ENCODE measurements around the gene KANSL1.
"Not testable (repeated sequence)": the region's sequence is repeated elsewhere in the genome, so short reads cannot be mapped to it uniquely, and the experiment has no call there.

KANSL1 gene

DNA sequence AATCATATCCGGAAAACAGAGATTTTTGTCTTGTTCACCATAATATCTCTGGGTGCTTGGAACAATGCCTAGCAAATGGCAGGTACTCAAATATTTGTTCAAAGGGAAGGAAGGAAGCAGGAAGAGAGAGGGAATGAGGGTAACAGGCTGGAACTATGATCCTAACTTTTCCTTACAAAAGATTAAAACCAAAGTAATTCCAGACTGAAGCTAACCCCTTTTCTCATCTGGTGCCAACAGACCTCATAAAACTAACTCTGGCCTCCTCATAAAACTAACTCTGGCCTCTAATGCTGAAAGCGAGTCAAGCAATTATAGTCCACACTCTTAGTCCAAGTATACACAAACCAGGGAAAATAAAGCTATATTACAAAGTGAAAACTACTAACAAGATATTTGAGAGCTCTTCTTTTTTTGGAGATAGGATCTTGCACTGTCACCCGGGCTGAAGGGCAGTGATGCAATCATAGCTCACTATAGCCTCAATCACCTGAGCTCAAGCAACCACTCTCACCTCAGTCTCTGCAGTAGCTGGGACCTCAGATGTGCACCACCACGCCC is 84.6 kb downstream of the KANSL1 start:
- DNase-seq = no peak

DNA sequence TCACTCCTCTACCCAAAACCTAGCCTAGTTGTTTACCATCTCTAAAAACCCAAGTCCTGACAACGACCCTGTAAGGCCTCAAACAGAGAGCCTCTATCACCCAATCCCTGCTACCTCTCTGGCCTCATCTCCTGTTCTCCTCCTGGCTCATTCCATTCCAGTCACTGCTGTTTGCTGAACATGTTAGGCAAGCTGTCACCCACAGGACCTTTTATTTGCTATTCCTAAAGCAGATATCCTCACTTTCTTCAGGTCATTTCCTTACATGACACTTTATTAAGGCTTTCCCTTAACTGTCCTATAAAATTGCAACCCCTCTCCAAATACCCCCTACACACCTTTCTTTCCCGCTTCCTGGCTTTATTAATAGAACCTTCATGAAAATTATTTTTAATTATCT is 85.1 kb downstream of the KANSL1 start:
- no peak for DNase-seq

DNA sequence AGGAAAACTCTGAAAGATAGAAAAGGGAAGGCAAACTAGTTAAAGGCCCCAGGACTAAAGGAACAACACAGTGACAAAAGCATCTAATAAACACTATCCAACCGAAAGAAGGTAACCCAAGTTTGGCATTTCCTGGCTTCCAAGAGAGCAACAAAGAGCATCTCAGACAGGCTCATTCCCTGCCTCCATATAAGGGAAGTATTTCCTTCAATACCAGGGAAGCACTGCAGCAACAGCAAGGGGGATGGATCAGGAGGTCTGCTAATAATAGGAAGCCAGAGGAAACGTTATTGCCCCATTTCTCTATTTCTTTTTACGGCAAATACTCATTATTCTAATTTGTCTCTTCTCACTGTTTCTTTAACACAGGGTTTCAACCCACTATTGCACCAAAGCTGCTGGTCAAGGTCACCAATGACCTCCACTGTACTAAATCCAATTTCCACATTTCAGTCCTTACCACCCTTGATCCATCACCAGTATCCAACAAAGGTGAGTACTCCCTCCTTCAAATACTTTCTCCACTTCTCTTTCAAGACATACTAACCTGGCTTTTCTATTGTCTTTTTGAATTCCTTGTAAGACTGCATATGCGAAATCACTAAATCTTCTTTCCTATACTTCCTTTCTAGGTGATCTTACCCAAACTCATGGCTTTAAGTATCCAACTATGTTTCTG is 86.1 kb downstream of the KANSL1 start:
- DNase-seq = no peak

DNA sequence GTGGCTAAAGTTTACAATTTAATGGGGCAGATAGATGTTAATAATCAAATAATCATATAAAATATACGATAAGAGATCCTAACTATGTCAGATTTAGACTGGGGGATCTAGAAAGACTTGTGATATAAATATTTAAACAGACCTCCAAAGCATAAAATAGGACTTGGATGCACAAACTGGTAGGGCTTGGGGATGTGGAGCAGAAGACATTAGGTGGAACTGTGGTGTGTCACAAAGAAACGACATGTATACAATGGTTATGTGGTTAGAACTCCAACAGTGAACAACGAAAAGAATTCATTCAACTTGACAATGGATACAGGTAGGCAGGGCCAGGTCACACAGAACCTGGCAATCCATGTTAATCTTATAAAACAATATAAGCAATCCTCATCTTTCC is 90.4 kb downstream of the KANSL1 start:
- DNase-seq = not testable (repeated sequence)

DNA sequence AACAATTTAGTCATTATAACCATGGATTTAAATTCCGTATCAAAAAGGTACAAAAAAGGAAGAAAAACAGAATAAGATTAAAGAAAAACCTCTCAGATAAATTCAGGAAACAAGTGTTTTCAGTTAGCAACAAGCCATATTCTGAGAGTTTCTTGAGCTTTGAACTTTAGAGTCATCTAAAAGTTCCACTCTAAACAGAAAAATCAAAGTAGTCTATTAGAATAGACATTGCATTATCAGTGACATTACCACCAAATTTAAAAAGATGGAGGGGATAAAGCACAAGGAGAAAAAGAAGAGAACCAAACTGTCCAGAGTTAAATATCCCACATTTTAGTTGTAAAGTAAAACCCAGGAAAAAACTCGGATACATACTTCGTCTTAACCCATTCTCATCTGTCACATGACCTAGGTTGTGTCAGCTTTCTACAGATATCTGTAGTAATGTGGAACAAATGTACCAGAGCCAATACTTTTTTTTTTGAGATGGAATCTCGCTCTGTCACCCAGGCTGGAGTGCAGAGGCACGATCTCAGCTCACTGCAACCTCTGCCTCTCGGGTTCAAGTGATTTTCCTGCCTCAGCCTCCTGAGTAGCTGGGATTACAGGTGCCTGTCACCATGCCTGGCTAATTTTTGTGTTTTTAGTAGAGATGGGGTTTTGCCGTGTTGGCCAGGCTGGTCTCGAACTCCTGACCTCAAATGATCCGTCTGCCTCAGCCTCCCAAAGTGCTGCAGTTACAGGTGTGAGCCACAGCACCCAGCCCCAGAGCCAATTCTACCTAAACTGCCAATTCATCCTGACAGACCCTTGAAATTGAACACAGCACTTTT is 91.2 kb downstream of the KANSL1 start:
- DNase-seq = not testable (repeated sequence)

DNA sequence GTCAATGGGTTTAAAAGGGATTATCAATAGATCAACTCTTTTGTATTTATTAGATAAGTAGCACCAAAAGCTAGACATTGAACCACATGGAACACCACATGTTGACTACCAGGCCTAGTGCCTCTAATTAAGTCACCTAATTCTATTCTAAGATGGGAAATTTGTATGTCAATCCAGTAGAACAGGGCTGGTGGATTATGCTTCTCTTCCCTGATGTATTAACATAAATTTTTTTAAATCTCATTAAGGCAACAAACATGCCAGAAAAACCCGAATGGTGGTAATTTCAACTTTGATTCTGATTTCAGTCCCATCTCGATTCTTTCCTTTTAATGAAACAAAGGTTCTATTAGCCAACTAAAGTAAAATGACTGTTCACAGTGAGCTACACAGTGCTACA is 92.6 kb downstream of the KANSL1 start:
- DNase-seq = peak; percentile 61

DNA sequence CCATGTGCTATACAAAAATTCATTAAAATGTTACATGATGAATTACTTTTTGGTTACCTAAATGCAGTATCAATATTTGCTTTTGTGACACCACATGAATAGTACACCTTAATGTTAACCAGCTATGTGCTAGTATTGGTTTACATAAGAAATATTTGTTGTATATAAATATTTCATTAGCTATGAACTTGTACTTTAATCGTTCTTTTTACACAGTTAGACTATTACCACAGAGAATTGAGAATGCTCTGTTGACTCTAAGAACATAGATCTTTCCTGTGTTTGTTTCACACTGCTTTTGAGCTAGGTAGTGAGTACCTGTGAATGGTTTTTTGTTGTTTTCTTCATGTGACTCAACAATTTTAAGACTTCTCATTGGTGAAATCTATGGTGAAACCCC is 93.4 kb downstream of the KANSL1 start:
- DNase-seq = no peak

DNA sequence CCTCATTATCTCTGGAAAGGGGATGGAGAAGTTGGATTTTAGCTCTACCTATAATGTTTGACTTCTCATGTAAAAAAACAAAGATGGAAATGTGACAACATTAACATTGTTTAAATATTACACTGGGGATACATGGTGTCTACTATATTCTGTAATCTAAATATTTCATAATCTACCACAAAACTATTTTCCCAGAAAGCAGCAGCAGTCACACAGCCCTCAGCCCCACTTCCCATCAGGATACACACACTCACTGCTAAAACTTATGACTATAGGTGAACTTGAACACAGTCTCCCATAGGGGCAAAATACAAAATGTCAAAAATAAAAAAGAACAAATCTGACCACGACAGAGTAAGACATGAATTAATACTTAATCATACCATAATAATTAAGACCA is 95.7 kb downstream of the KANSL1 start:
- DNase-seq = no peak

DNA sequence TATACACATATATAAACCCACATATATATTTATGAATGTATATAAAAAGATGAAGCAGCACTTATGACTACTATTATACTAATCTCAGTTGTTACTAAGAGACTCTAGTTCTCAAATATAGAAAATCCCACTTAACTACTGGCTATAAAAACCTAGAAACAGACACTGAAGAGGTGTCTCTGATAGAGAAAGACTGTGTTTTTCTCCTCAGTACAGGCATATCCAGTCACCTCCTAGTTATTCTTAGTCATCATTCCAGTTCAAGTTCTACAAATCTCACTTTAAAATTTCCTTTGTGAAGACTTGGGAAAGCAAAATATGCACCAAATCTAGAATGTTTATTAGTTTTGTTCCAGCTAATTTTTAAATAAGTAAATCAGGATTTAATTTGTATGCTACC is 100.2 kb downstream of the KANSL1 start:
- DNase-seq = no peak

DNA sequence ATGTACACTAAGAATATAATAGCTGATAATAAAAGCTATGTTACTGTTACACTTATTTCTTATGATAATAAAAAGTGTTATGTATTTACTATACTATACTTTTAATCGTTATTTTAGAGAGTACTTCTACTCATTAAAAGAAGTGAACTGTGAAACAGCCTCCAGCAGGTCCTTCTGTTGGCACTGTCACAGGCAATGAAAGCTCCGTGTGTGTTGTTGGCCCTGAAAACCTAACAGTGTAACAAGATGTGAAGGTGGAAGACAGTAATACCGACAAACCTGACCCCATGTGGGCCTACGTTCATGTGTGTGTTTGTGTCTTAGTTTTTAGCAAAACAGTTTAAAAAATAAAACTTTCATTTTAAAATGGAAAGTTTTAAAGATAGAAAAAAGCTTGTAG is 102.4 kb downstream of the KANSL1 start:
- DNase-seq = no peak

DNA sequence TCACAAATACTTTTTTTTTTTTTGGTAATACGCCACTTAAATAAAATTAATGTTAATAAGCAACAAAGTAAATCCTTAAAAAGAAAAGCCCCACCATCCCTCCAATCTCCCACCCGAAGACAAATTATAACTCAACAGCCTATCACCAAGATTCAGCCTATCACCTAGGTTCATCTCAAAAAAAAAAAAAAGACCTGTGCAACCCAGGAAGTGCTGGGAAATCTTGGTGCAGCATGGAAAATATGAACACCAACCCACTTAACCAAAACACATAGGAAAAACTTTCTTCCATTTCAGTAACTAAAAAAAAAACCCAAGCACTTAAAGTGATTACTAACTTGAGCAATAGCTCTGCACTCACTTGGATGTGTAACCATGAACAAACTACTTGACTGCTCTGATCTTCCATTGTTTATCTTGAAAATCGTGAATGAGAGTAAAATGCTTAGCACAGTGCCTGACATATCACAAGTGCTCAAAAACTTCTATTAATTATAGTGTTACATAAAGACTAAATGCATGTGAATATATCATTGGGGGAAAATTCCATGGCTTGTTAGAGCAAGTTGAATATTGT is 103.8 kb downstream of the KANSL1 start:
- no peak for DNase-seq

DNA sequence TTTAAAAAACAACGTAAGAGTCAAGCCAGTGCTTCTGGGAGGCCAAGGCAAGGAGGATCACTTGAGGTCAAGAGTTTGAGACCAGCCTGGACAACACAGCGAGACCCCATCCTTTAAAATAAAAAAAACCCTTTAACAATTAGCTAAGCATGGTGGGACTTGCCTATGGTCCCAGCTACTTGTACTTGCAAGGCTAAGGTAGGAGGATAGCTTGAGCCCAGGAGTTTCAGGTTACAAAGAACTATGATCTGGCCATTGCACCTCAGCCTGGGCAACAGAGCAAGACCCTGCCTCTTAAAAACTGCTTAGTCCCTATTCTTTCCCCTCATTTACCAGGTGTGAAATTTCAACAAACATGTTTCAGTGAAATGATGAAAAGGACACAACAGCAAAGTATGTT is 104.6 kb downstream of the KANSL1 start:
- no peak for DNase-seq

DNA sequence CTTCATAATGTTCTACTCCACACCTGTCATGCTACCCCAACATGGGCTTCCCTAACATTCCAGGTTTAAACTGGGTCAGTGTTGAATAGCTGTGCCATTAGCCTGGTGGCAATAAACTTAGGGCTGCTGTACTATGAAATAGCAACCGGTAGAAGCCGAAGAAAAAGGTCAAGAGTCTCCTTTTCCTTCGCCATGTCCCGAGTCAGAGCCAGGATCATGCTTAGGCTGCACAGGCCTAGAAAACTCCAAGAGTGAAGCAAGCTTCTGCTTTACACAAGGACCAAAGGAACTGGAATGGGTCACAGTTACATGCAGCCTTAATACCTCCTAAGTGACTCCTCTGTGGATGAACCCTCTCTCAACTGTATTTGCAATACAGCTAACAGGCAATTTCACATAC is 105.4 kb downstream of the KANSL1 start:
- DNase-seq = not testable (repeated sequence)

DNA sequence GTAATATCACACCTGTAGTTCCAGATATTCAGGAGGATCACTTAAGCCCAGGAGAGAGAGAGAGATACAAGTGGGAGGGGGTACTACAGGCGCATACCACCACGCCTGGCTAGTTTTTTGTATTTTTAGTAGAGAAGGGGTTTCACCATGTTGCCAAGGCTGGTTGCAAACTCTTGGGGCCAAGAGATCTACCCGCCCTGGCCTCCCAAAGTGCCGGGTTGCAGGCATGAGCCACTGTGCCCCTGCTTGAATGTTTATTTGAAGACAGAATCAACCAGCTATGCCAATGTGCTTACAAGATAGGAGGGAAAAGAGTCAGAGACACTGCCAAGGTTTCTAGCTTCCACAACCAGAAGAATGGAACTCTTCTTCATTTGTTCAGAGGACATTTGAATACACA is 106.4 kb downstream of the KANSL1 start:
- DNase-seq = no peak

DNA sequence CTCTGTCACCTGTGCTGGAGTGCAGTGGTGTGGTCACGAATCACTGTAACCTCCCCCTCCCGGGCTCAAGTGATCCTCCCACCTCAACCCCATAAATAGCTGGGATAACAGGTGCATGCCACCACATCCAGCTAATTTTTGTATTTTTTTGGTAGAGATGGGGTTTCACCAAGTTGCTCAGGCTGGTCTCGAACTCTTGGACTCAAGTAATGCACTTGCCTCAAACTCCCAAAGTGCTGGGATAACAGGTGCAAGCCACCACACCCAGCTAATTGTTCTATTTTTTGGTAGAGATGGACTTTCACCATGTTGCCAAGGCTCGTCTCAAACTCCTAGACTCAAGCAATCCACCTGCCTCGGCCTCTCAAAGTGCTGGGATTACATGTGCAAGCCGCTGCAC is 107.7 kb downstream of the KANSL1 start:
- no peak for DNase-seq

DNA sequence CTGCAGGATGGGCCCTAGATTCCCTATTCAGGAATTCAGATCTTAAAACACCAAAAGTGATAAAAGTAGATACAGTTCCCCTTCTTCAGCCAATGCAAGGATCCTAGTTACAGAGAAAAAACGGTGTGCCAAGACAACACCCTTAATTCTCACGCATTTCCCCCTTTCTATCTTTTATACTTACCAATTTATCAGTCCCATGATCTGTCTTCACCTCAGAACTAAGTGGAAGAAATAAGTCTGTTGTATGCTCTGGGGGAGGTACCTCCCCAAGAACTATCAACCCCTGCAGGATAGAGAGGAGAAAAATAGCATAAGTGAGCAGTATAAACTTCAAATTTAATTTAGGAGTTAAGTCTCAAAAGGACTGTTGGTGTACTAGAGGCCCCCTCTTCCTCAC is 111.0 kb downstream of the KANSL1 start:
- no peak for DNase-seq

DNA sequence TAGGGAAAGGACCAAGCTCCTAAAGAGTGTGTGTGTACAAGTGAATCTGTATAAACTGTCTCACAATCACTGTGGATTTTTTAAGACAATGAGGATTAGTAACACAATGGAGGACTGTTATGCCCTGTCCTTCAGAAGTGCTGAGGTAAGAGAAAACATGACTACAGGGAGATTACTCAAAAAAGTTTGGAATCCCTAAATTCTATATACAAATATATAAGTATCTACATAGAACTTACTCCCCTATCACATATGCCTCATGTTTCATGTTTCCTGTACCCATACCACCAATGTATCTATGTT is 112.3 kb downstream of the KANSL1 start:
- DNase-seq = no peak

DNA sequence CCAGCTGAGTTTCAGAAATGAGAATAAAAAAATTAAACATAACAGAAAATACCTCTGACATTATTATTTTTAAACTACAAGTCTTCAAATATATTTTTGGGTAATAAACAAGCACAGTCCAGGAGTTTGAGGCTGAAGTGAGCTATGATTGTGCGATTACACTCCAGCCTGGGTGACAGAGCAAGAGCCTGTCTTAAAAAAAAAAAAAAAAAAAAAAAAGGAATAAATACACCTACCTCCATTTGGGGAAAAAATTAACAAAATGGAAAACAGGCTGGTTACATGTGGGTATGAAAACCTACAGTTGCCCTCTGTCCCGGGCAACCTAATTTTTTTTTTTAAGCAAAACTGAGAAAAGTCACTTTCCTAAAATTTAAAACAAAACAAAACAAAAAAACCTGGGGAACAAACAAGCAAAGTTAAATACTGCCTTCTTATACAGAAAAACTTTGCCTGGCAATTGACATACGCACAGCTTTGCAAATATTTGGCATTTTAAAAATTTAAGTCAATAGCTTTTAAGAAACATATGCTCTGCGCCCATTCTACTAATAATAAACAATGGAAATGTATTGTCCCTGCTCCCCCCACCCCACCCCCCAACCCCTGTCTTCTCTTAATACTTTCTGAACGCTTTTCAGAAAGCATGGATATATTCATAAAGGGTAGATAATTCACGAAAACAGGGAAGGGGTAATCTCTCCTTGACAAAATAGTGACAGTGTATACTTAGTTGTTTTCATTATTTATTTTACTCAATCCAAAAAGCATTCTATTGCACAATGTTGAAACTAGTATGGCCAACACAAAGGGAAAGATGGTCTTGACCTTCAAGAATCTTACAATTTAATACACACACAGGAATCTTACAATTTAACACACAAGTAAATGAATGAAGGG is 112.9 kb downstream of the KANSL1 start:
- no peak for DNase-seq

DNA sequence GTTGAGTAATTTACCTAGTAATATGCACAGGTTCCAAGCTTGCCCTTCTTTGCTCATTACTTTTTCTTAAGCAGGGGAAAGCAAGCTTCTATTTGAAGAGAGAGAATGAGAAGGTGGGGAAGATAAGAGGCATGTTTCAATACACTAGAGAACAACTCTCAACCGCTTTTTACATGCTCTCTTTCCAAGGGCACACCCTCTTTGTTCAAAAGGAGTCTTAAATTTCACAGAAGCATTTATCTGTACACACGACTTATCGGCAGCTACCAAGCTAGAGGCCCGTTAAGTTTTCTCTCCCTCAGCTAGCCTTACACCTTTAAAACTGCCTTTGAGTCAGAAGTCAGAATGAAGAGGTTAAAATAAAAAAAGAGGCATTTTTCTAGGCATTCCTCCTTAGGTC is 114.6 kb downstream of the KANSL1 start:
- DNase-seq = no peak

DNA sequence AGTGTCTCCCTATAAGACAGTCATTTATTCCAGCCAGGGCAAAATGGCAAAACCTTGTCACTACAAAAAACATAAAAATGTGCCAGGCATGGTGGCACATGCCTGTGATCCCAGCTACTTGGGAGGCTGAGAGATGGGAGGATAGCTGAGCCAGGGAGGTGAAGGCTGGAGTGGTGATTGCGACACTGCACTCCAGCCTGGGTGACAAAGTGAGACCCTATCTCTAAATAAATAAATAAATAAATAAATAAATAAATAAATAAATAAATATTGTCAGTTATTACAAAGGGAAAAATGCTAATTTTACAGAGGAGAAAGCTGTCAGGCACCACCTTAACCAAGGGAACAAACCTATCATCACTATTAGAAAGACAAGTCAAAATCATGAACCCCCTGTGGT is 118.7 kb downstream of the KANSL1 start:
- DNase-seq = no peak

DNA sequence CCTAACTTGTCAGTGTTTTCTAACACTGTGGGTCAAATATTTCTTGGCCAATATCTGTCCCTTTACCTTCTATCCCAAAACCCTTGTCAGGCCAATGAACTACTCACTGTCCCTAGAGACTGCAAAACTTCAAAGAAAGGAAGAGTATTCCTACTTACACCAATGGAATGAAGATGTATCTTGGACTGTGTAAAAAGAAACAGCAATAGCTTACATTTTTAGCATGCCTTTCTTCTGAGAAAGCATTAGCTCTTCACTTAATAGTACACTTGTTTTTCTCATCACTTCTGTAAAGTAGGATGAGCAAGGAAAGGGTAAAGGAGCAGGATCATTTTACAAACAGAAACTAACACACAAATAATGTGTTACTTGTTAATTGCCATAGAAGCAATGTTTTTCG is 120.2 kb downstream of the KANSL1 start:
- no peak for DNase-seq

DNA sequence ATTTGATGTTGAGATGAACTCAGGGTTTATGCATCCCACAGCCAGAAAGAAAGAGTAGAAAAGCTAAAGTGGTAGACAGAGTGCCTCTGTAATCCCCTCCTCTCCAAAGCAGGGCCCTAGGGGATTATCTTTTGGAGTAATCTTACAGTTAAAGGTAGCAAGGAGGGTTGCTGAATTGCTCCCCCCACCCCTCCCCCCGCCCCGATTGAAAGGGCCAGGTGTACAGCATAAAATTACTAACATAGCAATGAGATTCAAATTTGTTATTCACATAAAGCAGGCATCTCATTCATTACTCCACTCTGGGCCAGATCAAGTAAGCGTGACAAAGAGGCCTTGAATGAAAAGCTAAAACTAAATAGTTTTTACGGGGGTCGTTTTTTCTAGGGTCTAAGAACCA is 121.4 kb downstream of the KANSL1 start:
- peak; percentile 93 for DNase-seq

DNA sequence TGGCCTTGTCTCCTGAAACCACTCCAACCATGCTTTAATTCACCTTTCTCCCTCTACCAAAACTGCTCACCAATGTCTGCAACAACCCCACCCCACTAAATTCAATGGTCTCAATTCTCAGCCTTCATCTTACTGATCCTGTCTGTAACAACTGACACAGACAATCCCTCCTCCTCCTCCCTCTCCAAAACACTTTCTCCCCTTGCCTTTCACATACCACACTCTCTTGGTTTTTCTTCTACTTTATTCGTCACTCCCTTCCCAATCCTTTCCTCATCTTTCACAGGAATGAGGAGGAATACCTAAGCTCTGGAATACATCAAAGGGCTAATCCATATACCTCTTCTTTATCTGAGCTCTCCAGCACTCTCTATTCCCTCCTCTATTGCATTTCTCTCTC is 128.8 kb downstream of the KANSL1 start:
- no peak for DNase-seq
